Sigmoid colon (tissue), 7 donors: ENCODE results near the gene TNNT1. TPM values are rescaled to one million over a fixed set of nuclear protein-coding genes. Genes with fewer than 3 reads are reported as not detected.

ENCODE experiments used
- DNase-seq: peaks from one replicate; pipeline ENCODE4 v3.0.0-alpha.2; 2019
- H3K27ac ChIP-seq, 4 donors: fragments of 200-600 bp; sonication (generic); one replicate each; pipeline ENCODE4 v1.5.1; 2016 to 2019; ENCODE audit warnings: mild to moderate bottlenecking in 1 of 4
- H3K27me3 ChIP-seq, 3 donors: fragments of 200-600 bp; sonication (generic); one replicate each; pipeline ENCODE4 v1.5.1; 2019; ENCODE audit warnings: mild to moderate bottlenecking in 1 of 3
- H3K36me3 ChIP-seq, 4 donors: fragments of 200-600 bp; sonication (generic); one replicate each; pipeline ENCODE4 v1.5.1; 2016 to 2019
- H3K4me1 ChIP-seq, 4 donors: fragments of 200-600 bp; sonication (generic); one replicate each; pipeline ENCODE4 v1.5.1; 2017 to 2019
- H3K4me3 ChIP-seq, 4 donors: fragments of 200-600 bp; sonication (generic); one replicate each; pipeline ENCODE4 v1.5.1; 2017 to 2019; ENCODE audit warnings: mild to moderate bottlenecking in 2 of 4, moderate library complexity in 1 of 4
- H3K9me3 ChIP-seq, 4 donors: fragments of 200-600 bp in 3 of 4; sonication (generic) in 3 of 4; one replicate each; pipeline versions ENCODE4 v1.5.1 to v1.6.1; 2013 to 2019
- EP300 ChIP-seq, 4 donors: sonication (generic); formaldehyde crosslinking; IDR thresholded peaks; one replicate each; pipeline ENCODE4 v1.6.1; 2017; ENCODE audit warnings: antibody characterized with exemption in 4 of 4
- POLR2A ChIP-seq, 2 donors: fragments of 450-650 bp; IDR thresholded peaks; one replicate each; pipeline ENCODE4 v1.6.1; 2016; ENCODE audit warnings: antibody characterized with exemption in 2 of 2, mild to moderate bottlenecking in 2 of 2, moderate library complexity in 2 of 2
- POLR2AphosphoS5 ChIP-seq, 4 donors: sonication (generic); formaldehyde crosslinking; IDR thresholded peaks; one replicate each; pipeline ENCODE4 v1.6.1; 2017; ENCODE audit warnings: antibody characterized with exemption in 4 of 4
- WGBS, 2 donors: extraction: QIAGEN DNeasy Blood & Tissue Kit; methylation state at CpG; one replicate each; pipeline ENCODE4 v1.1.7; 2013; 5-methylcytosine and 5-hydroxymethylcytosine counted together
- intact Hi-C: fragments of 100-400 bp; cut with DNase I; formaldehyde crosslinking; loops from one replicate; pipeline ENCODE4 v1.15.1; 2023
- polyA plus RNA-seq, 3 donors: library from polyadenylated mRNA; stranded (reverse); fragments of 200-250 nt; gene quantifications; one replicate each; pipeline ENCODE4 v1.2.3, GENCODE V29; 2013
- total RNA-seq, 4 donors: library from RNA; depleted of rRNA; stranded (reverse); fragments of >200 nt; gene quantifications; one replicate each; pipeline ENCODE4 v1.1.0, GENCODE V29; 2016
- TF ChIP-seq, protein P1 (sequence below), 4 experiments: fragments of 450-650 bp in 3 of 4; fragments of 200-600 bp in 1 of 4; IDR thresholded peaks; one replicate each; pipeline ENCODE4 v1.5.1; 2016 to 2019; ENCODE audit warnings: antibody characterized with exemption in 4 of 4, mild to moderate bottlenecking in 3 of 4, moderate library complexity in 2 of 4
- donor health status: healthy with polysubstance abuse.
- donor health status: Bipolar disorder and iron deficiency.
- donor health status: healthy.

Gene TNNT1
- total and polyA plus RNA-seq, 7 donors: 1.4 to 17.4 (median 2.2) TPM; not detected in 3

DNA sequence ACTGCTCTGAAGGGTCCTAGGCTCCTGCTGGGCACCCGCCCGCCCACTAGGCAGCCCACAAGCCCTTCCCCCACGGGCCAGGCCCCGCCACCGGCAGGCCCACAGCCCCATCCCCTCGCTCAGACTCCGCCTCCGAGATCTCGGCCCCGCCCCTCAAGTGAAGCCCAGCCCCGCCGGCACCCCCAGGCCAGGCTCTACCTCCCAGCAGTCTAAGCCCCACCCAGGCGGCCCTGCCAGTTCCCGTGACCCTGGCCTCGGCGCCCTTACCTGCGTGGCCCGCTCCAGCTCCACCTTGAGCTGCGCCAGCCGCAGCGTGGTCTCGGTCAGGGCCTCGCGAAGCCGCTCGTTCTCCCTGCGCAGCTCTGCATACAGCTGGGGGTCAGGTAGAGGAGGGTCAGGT lies 57.1 kb downstream of the TNNT1 start:
- Histone ChIP-seq H3K27me3 (no peaks in the 10 kb centered on the region), H3K4me3 (no peak overlapping the region), H3K4me1 (peaks cover 0 to 27% (median 17%) of the 10 kb centered on the region in 4 donors), H3K27ac (peak overlapping the region in 1 of 4 donors; percentile 23), H3K9me3 (no peaks in the 10 kb centered on the region), H3K36me3 (peaks cover 41 to 59% (median 46%) of the 10 kb centered on the region in 4 donors)
- TF ChIP-seq, protein P1, sequence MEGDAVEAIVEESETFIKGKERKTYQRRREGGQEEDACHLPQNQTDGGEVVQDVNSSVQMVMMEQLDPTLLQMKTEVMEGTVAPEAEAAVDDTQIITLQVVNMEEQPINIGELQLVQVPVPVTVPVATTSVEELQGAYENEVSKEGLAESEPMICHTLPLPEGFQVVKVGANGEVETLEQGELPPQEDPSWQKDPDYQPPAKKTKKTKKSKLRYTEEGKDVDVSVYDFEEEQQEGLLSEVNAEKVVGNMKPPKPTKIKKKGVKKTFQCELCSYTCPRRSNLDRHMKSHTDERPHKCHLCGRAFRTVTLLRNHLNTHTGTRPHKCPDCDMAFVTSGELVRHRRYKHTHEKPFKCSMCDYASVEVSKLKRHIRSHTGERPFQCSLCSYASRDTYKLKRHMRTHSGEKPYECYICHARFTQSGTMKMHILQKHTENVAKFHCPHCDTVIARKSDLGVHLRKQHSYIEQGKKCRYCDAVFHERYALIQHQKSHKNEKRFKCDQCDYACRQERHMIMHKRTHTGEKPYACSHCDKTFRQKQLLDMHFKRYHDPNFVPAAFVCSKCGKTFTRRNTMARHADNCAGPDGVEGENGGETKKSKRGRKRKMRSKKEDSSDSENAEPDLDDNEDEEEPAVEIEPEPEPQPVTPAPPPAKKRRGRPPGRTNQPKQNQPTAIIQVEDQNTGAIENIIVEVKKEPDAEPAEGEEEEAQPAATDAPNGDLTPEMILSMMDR (IDR thresholded peaks at IDR 0.05): no peak
- no peak for TF ChIP-seq POLR2AphosphoS5 (IDR thresholded peaks at IDR 0.05)
- no peak for TF ChIP-seq POLR2A (IDR thresholded peaks at IDR 0.05)
- TF ChIP-seq EP300 (IDR thresholded peaks at IDR 0.05): no peak
- no peak for DNase-seq
- intact Hi-C loops: no loop called here
- WGBS, 2 donors: 89 to 91% methylated on average over 27 of the region's 27 CpGs

DNA sequence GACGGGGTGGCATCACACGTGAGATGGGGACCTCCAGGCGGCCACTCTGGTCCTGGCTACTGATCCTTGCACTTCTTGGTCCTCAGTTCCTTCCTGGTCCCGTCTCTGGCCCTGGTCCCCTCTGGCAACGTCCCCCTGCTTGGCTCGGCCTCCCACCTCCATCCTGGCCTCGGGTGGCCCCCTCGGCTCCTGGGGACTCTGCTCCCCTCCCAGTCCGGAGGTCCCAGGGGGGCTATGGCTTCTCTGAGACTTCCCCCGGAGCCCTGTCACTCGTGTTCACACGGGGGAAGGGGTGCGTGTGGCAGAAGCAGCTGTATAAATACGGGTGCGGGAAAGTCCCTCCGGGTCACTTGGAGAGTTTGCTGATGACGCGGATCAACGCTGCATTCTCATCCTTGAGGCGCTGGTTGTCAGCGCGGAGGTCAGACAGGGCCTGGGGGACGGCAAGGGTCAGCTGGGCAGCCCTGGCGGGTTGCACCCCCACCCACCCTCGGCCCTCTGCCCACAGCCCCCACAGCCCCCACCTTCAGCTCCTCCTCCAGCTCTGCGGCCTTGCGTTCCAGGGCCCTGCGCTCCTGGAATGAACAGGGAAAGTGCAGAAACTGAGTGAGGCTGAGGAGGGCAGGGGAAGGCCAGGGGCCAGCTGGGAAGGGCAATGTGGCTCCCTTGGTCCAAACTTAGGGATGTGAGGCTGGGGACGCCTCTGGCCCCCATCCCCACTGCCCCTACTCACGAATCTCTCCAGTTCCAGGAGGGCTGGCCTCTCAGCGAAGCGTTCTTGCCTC lies 57.7 kb downstream of the TNNT1 start:
- intact Hi-C loops: no loop called here
- H3K4me3 ChIP-seq: no peak overlapping the region
- TF ChIP-seq EP300 (IDR thresholded peaks at IDR 0.05): no peak
- no peak for TF ChIP-seq POLR2AphosphoS5 (IDR thresholded peaks at IDR 0.05)
- peaks cover 41 to 58% (median 45%) of the 10 kb centered on the region in 4 donors for H3K36me3 ChIP-seq
- H3K4me1 ChIP-seq: peaks cover 0 to 33% (median 23%) of the 10 kb centered on the region in 4 donors
- peak overlapping the region in 1 of 4 donors; percentile 23 for H3K27ac ChIP-seq
- WGBS, 2 donors: 87 to 92% methylated on average over 32 of the region's 32 CpGs
- peaks cover 0 to 6% (median 5%) of the 10 kb centered on the region in 3 donors for H3K27me3 ChIP-seq
- no peaks in the 10 kb centered on the region for H3K9me3 ChIP-seq
- no peak for DNase-seq

DNA sequence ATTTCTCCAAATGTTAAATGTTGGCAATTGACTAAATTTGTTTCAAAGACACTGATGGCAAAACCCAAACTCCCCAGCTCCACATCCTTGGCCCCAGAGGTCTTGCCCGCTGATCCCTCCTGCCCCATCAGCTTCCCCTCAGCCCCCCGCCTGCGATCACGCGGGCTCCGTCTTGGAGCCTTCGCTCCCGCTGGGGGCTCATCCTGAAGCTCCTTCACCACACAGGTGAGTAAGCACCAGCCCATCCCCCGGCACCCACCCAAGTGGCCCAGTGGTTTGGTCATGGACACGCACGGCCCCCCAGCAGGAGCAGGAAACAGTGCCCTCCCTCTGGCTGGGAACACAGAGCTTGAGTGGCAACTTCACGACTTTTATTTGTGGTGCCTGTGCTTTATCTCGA lies 58.4 kb downstream of the TNNT1 start:
- Histone ChIP-seq H3K4me1 (peaks cover 0 to 37% (median 26%) of the 10 kb centered on the region in 4 donors), H3K4me3 (no peak overlapping the region), H3K27ac (no peak overlapping the region), H3K27me3 (peaks cover 1 to 13% (median 13%) of the 10 kb centered on the region in 3 donors), H3K9me3 (no peaks in the 10 kb centered on the region), H3K36me3 (peaks cover 40 to 51% (median 41%) of the 10 kb centered on the region in 4 donors)
- 96% methylated on average over 13 of the region's 13 CpGs for WGBS, 2 donors
- TF ChIP-seq EP300 (IDR thresholded peaks at IDR 0.05) (no peak), POLR2AphosphoS5 (IDR thresholded peaks at IDR 0.05) (no peak), POLR2A (IDR thresholded peaks at IDR 0.05) (no peak)
- TF ChIP-seq, protein P1 (IDR thresholded peaks at IDR 0.05): no peak
- intact Hi-C loops: no loop called here
- no peak for DNase-seq

DNA sequence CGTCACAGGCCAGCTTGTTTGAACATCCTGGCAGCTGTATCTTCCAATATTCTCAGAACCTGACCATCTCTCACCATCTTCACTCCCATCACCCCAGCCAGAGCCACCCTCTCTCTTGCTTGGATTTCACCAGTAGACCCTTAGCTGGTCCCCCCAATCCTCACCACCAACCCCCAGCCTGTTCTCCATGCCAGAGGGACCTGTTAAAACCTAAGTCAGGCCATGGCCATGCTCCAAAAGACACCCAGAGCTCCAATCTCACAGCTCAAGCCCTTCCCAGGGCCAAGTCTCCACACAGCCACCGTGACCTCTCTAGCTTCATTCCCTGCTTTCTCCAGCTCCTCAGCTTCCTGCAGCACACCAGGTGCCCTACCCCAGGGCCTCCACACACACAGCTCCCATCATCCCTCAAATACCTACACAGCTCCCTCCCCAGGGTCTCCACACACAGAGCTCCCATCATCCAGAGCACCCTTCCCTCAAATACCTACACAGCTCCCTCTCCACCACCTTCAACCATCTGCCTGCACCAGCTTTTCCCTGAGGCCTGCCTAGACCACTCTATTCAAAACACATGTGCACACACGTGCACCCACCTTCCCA lies 59.6 kb downstream of the TNNT1 start:
- H3K4me1 ChIP-seq: peaks cover 0 to 37% (median 26%) of the 10 kb centered on the region in 4 donors
- TF ChIP-seq, protein P1 (IDR thresholded peaks at IDR 0.05): no peak
- TF ChIP-seq POLR2A (IDR thresholded peaks at IDR 0.05) (no peak), EP300 (IDR thresholded peaks at IDR 0.05) (no peak), POLR2AphosphoS5 (IDR thresholded peaks at IDR 0.05) (no peak)
- H3K36me3 ChIP-seq: peaks cover 29 to 40% (median 31%) of the 10 kb centered on the region in 4 donors
- peaks cover 8 to 25% (median 22%) of the 10 kb centered on the region in 3 donors for H3K27me3 ChIP-seq
- WGBS, 2 donors: 92 to 93% methylated on average over 3 of the region's 3 CpGs
- H3K27ac ChIP-seq: peak overlapping the region in 1 of 4 donors; percentile 40
- H3K9me3 ChIP-seq: no peaks in the 10 kb centered on the region
- no peak for DNase-seq
- intact Hi-C loops: loop anchor here (2.0 kb wide), 1 partner anchor 23 kb away; no protein-coding TSS in a partner anchor
- H3K4me3 ChIP-seq: no peak overlapping the region
